Inflammatory macrophage (primary cell): ENCODE data around the gene ABCD1.
"Not testable (repeated sequence)": the region's sequence is repeated elsewhere in the genome, so short reads cannot be mapped to it uniquely, and the experiment has no call there.

Experiments used
- DNase-seq, 2 donors: peaks; one replicate each; pipeline ENCODE4 v3.0.0-alpha.2; 2020 to 2022

ABCD1 gene

DNA sequence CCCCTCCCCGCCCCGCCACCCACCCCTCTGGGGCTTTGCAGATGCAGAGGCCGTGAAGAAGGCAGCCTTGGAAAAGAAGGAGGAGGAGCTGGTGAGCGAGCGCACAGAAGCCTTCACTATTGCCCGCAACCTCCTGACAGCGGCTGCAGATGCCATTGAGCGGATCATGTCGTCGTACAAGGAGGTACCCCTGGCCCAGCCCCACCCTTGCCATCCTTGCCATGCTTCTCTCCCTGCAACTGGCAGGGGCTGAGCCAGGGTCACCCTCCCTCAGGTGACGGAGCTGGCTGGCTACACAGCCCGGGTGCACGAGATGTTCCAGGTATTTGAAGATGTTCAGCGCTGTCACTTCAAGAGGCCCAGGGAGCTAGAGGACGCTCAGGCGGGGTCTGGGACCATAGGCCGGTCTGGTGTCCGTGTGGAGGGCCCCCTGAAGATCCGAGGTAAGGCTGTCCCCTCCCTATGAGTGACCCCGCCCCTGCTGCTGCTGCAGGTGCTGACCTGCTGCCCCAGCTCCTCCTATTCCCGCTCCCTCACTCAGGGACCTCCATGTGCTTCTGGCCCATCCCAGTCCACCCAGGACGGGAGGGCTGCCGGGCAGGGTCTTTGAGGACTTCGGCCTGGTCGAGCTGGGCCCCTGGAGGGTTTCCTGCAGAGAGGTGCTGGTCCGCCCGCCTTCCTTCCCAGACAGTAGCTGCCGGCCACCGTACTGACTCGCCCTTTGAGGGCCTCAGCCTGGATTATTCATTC is 11.6 kb downstream of the ABCD1 start:
- no peak for DNase-seq

DNA sequence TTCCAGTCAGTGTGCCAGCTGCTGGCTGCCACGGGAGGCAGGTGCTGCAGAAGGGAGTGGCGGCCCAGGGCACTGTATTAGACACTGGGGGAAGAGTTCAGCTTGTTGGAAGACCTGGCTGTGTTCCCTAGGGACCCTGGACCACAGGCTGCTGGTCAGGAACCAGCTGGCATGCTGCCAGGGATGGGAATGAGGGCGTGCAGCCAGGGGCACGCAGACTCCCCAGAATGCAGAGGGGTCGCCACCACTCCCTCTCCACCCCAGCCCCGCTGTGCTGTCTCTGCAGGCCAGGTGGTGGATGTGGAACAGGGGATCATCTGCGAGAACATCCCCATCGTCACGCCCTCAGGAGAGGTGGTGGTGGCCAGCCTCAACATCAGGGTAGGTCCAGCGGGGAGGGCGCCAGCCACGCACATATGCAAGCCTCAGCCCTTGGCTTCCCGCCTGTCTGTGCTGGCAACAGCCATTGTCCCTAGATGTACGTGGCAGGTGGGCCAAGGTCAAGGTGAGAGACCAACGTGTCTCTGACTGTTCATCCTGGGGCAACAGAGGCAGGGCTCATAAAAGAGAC is 12.3 kb downstream of the ABCD1 start:
- no peak for DNase-seq

DNA sequence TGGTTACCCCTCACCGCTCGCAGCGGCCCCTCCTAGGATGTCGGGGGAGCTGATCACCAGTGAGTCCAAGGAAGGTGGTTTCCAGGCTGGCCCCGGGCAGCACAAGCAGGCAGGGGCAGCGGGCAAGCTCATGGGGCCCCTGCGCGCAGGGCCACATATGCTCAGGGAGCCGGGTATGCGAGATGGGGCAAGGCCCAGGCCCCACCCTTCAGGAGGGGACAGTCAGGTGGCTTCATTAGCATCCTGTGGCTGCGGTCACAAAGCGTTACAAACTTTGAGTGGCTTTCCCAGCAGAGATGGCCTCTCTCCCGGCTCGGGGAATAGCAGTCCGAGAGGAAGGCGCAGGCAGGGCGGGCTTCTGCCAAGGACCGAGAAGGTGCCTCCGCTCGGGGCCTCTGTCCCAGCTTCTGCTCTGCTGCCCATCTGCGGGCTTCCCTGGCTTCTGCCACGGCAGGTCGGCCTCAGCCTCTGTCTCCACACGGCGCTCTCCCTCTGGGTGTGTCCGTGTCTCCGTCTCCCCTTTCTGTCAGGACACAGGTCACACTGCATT is 13.5 kb downstream of the ABCD1 start:
- DNase-seq = no peak

DNA sequence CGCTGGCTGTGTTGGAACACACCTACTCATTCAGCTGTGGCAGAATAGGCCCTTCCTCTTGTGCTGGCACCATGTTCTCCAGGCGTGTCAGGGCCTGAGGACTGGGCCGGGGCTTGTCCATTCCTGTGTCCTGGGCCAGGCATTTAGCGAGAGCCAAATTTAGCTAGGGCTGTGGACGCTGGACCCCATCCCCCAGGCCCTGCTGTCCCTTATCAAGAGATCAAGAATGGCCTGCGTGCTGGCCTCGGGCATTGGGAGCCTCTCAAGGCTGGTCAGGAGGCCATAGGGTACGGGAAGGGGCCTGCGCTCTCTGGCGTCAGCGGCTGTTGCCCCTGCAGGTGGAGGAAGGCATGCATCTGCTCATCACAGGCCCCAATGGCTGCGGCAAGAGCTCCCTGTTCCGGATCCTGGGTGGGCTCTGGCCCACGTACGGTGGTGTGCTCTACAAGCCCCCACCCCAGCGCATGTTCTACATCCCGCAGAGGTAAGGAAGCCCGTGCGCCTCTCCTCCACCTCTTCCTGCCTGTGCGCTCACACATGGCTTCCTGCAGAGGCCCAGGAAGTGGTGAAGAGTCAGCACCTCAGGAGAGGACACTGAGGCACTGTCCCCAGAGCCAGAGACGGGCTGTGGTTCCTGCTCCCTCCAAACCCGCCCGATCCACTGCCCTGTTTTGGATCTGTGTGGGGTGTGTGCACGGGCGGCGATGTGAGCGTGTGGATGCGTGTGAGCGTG is 15.3 kb downstream of the ABCD1 start:
- no peak for DNase-seq

DNA sequence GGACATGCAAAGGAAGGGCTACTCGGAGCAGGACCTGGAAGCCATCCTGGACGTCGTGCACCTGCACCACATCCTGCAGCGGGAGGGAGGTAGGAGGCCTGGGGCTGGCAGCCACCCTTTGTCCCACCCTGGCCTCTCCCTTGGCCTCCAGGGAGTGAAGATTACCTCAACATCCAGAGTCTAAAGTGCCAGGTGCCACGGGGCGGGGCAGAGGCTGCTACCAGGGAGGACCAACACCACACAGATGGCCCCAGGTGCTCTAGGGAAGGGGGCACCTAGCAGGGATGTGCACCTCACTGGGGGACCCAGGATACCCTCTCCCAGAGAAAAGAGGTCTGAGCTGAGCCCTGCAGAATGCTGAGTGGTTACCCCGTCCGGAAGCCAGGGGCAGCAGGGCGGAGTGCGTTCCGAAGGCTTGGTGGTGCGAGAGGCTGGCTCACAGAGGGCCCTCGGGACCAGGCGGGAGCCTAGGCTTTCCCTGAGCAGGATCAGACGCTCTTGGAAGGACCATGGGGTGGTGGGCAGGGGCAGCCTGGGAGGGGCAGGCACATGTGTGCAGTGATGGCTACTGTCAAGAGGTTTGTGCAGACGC is 16.1 kb downstream of the ABCD1 start:
- no peak for DNase-seq

DNA sequence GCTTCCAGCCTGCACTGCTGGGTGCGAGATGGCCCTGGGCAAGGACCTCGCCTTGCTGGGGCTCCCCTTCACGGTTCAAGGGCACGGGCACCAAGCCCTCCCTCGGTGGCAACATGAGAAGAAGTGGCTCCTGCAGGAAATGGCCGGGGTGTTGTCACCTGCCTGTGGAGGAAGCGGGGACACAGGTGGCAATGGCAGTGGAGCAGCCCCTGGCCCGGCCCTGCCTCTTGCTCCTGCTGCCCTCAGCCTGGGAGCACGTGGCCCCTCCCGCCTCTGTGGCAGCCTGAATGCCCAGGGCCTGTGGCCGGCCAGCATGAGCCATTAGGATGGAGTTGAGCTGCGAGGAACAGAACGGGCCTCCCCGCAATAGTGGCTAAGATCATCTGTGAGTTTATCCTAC is 16.8 kb downstream of the ABCD1 start:
- DNase-seq = no peak

DNA sequence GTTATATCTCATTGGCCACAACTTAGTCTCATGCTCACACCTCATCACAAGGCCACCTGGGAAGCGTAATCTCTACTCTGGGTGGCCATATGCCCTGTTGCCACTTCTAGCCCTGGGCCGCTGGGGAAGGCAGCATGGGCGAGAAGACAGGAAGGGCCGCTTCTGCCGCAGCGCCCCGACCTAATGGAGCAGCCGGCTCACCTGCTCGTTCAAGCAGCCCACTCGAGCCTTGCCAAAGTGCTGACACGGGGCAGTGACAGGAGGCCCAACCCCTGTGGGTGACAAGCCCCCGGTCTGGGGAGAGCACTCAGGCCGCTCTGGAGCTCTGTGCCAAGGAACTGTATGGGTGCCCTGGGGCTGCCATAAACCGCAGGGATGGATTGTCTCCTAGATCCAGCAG is 17.5 kb downstream of the ABCD1 start:
- not testable (repeated sequence) for DNase-seq

DNA sequence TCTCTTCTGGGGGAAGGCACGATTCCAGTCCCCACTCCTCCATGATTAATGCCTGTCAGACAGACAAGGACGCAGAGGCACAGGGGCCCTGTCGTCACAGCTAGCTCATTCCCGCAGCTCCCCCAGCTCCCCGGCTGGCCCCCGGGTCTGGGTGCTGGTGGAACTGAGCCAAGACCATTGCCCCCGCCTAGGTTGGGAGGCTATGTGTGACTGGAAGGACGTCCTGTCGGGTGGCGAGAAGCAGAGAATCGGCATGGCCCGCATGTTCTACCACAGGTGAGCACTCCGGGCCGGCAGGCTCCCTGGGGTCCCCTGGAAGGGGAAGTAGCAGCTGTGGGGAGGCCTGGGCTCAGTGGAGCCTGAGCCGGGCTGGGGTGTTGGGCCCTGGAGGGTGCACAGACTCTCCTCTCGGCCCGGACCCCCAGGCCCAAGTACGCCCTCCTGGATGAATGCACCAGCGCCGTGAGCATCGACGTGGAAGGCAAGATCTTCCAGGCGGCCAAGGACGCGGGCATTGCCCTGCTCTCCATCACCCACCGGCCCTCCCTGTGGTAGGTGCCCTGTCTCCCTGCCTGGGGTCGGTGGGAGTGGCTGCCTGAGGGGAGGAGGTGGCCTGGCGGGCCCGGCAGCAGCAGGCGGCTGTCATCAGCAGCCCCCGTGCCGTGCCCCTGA is 18.3 kb downstream of the ABCD1 start:
- DNase-seq = not testable (repeated sequence)

DNA sequence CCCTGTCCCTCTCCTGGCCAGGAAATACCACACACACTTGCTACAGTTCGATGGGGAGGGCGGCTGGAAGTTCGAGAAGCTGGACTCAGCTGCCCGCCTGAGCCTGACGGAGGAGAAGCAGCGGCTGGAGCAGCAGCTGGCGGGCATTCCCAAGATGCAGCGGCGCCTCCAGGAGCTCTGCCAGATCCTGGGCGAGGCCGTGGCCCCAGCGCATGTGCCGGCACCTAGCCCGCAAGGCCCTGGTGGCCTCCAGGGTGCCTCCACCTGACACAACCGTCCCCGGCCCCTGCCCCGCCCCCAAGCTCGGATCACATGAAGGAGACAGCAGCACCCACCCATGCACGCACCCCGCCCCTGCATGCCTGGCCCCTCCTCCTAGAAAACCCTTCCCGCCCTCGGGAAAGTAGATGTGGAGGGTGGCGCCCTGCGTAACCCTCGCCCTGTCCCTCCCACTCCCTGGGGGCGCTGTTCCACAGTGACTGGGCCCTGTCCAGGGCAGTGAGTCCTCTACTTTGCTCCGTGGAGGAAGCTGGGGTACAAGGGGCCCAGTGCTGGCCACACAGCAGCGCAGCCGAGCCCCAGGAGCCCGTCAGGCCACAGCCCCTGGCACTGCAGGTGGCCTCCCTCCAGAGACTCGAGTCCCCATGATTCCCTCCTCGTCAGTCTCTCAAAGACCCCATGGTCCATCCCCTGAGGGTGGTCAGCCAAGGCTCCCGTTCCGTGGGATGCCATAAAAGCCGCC is 19.0 kb downstream of the ABCD1 start:
- DNase-seq = not testable (repeated sequence)

DNA sequence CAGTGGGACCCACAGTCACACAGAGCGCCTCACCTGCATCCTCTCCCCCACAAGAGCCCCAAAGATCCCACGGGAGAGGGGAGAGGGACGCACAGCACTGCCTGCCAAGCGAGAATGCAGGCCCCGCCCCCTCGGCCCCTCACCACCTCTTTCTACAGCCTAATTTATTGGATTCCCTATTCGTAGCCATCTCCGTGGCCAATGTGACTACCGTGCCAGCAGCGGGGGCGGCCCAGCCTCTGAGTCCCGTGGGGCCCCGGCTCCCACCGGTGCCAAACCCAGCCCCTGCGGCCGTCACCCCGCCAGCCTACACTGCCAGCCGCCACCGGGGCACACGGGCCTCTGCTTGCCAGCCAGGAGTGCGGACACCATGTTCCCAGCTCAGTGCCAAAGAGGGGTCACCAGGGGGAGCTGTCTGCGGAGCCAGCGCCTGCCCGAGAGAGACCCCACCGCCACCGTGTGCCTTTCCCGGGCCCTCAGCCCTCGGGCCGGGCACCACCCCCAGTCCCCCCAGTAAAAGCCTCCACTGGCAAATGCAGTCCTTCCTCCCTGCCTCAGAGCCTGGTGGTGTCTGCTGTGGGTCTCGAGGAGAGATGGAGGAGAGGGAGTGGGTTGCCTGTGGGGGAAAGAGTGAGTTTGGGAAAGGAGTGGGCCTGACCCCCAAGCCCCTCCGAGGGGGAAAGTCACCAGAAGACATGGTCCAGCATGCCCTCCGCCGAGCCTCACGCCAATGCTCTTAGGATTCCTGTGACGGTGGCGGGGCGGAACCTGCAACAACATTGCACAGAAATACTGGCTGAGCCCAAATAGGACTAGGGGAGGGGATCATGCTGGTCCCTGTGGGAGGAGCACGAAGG is 19.8 kb downstream of the ABCD1 start:
- no peak for DNase-seq

DNA sequence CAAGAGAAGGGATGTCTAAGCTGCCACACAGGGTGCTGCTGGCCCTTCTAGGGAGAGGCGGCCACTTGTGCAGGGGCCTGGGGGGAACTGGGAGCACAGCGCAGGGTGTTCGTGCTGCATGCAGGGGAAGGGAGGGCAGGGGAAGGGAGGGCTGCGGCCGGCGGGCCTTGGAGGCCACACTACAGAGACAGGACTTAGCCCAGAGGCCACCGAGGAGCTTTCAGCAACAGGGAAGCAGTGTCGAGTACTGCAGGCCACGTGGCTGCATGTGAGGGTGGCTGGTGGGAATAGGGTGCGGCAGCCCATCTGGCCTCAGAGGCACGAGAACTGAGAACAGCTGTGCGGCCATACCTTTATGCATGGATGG is 20.4 kb downstream of the ABCD1 start:
- DNase-seq = not testable (repeated sequence)

DNA sequence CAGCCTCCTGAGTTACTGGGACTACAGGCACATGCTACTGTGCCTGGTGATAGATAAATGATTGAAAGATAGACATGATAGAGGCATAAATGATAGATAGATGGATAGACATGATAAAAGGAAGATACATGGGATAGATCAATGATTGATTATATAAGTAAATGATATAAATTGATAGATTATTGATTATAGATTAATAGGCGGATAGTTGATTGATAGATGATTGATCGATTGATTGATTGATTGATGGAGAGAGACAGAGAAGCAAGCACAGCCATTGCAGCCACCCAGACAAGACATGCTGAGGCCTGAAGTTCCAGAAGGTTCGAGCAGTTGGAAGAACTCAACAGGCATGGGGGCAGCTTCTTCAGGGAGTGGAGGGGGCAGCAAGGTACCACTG is 21.7 kb downstream of the ABCD1 start:
- no peak for DNase-seq

DNA sequence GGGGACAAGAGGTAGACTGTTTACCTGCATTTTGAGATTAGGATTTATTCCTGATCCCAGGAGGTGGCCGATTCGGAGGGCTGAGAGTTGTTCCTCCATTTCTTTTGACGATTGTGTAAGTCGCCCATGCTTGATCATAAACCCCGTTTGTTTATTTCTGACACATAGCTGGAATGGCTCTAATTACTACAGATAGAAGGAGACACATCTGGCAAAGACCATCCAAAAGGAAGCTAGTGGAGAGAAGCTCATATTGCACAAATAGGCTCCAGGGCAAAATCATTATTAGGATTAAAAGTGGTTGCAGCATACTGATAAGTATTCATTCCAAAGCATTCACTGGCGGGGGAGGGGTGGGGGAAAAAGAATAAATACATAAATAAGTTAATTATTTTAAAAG is 22.3 kb downstream of the ABCD1 start:
- not testable (repeated sequence) for DNase-seq

DNA sequence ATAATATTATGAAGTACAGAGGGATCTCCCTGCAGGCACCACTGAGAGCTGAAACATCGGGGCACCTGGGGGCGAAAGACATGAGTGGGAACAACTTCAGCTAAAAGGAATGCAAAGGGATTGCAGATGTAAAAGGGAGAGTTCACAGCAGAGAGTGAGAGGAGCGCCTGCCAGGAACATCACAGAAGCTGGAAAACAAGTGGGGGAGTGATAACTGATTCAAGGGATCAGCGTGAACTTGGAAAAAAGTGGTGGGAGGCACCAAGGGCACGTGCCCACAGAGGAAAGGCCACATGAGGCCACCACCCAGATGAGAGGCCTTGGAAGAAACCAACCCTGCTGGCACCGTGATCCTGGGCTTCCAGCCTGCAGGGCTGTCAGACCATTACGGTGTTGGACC is 24.4 kb downstream of the ABCD1 start:
- DNase-seq = not testable (repeated sequence)

DNA sequence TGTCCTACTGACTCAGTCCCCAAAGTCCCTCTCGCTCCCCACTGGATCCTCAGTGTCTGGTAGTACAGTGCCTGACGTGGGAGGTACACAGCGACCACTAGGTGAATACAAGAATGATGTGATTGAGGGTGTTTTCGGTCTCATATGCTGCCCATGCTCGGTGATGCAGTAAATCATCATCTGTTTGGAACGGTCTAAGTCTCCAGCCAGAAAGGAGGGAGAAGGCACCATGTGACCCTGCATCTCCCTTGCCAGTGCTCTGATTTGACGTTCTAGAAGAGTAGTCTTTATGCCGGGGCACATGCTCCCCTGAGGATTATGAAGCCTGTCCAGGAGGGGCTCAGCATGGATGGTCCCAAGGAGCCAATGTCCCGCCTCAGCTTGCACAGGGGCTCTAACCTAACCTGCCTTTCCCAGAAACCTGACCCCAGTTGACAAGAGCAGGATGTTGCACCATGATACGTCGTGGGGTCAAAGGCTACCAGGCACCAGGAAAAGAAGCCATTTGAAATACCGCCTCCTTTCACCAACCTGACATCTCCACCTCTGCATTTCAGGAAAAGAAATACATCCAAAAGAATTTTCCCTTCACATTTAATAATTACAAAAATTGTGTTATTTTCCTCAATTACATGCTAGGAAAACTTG is 25.6 kb downstream of the ABCD1 start:
- no peak for DNase-seq

DNA sequence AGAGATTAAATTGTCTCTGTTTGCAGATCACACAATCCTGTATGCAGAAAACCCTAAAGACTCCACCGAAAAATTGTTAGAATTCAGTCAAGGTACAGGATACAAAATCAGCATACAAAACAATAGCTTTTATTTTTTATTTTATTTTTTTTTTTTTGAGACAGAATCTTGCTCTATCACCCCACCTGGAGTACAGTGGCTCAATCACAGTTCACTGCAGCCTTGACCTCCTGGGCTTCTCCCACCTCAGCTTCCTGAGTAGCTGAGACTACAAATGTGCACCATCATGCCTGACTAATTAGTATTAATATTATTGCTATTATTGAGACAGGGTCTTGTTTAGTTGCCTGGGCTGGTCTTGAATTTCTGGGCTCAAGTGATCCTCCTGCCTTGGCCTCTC is 30.5 kb downstream of the ABCD1 start:
- DNase-seq = no peak

DNA sequence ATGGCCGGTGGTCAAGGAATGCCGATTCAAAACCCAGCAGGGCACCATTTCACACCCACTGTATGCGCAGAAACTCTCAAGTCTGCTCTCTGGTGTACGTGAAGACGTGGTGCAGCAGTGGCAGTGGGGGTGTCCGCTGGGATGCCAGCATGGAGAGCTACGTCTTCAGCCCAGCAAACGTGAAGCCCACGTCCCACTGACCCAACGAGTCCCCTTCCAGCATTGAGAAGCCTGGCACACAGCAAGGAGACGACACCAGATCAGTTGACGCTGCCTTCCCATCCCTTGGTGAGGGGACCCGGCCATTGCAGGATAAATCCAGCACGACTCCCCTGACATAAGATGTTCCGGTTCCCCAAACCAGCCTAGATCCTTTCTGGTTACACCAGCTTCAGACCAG is 37.2 kb downstream of the ABCD1 start:
- DNase-seq = no peak

DNA sequence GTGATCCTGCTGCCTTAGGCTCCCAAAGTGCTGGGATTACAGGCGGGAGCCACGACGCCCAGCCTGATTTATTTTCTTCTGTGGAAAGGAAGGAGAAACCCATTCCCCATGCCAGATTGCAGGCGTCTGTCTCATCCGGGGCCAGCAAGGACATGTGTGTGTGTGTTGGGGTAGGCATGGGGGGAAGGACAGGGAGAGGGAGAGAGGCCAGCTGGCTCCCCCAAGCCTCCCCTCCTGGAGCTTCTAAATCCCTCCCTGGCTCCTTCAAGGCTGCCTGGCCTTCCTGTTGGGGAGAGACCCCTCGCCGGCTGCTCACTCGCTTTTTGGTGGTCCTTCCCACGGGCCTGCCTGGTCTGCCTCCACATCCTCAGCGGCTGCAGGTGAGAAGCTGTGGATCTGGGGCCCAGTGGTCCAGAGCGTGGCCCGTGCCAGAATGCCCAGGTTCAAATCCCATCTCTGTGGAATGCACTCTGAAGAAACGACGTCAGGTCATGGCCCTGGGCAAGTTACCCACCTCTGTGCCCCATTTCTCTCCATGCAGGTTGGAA is 38.0 kb downstream of the ABCD1 start:
- no peak for DNase-seq

DNA sequence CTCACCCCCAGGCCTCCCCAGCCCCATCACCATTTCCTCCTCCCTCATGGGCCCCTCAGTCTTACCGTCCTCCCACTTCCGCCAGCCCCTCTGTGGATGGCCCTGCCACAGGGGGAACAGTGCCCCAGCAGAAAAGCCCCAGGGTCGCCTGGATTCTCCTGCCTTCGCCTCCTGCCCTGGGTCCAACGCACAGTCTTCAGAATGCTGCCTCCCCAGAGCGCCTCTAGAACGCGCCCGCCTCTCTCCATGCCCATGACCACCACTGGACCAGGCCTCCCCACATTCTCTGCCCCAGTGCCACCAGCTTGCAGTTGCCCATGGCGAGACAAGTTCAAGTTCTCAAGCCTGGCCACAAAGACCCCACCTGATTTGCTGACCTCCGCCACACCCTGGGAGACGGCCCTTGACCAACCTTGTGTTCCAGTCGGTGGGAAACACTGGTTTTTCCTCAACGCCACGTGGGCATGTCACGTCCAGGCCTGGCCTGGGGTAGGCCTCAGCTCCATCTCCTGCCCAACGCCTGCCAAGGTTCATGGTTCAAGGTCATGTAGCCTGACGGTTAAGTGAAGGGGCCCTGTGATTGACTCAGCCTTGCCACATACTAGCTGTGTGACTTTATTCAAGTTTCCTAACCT is 38.8 kb downstream of the ABCD1 start:
- no peak for DNase-seq
